Activated naive CD4-positive, alpha-beta T cell treated with anti-CD3 and anti-CD28 coated beads, Interleukin-2, amount 50 U/mL, for 72 hours (primary cell): ENCODE data around the gene PRRT3. TPM values are rescaled to one million over a fixed set of nuclear protein-coding genes. Genes with fewer than 3 reads are reported as not detected.

Experiments
- ATAC-seq, 2 donors: fragments of 150-1000 bp; cut with Tn5 transposase; 2 replicates each; pipeline ENCODE4 v1.10.0; 2021; ENCODE audit warnings: mild to moderate bottlenecking in 2 of 2, moderate library complexity in 2 of 2
- DNase-seq, 2 donors: peaks; one replicate each; pipeline ENCODE4 v3.0.0; 2021 to 2022; ENCODE audit warnings: low spot score in 2 of 2
- H3K27ac Mint-ChIP-seq, 2 donors: one replicate each; pipeline ENCODE4 v1.8.0; 2022; ENCODE audit warnings: mild to moderate bottlenecking in 2 of 2, mixed read lengths in 2 of 2
- H3K36me3 Mint-ChIP-seq, 2 donors: one replicate each; pipeline ENCODE4 v1.8.0; 2022; ENCODE audit warnings: mixed read lengths in 2 of 2
- H3K9me3 Mint-ChIP-seq, 2 donors: one replicate each; pipeline ENCODE4 v1.8.0; 2022; ENCODE audit warnings: mixed read lengths in 2 of 2
- total RNA-seq, 2 donors: library from RNA; stranded (reverse); gene quantifications; one replicate each; pipeline ENCODE4 v1.2.3, GENCODE V29; 2022

The PRRT3 gene
- total RNA-seq, 2 donors from 2014 or later = 1.6 to 6.7 TPM

DNA sequence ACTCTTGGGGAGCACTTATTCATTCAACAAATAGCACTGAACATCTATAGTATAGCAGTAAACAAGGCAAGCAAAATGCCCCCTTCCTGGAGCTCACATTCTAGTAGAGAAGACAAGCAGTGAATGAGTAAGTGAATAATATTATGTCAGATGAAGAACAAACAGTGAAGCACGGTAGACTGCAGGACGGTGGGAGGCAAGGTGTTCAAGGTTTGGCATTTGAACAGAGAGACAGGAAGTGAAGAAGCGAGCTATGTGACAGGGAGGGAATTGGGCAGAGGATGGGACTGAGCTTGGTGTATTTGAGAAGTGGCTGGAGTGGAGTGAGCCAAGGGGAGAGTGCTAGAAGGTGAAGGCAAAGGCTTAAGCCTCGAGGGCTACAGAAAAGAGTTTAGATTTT is 17.2 kb downstream of the PRRT3 start:
- Mint-ChIP-seq H3K9me3 (no peaks in the 10 kb centered on the region), H3K36me3 (no peaks in the 10 kb centered on the region), H3K27ac (peak overlapping the region; percentile 0 to 96)
- DNase-seq (no peak), ATAC-seq (no peak)

DNA sequence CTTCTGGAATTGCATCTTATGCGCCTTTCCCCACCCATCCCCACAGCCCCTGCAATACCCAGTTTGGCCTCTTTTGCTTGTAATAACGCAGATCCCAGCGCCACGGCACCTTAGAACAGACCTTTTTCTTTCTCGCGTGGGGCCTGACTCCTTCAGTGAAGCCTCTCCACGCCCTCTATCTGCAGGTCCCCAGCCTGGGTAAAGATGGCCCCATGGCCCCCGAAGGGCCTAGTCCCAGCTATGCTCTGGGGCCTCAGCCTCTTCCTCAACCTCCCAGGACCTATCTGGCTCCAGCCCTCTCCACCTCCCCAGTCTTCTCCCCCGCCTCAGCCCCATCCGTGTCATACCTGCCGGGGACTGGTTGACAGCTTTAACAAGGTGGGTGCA is 18.0 kb downstream of the PRRT3 start:
- H3K9me3 Mint-ChIP-seq = no peaks in the 10 kb centered on the region
- DNase-seq (no peak), ATAC-seq (no peak)
- no peaks in the 10 kb centered on the region for H3K36me3 Mint-ChIP-seq
- H3K27ac Mint-ChIP-seq = peak overlapping the region; percentile 96 to 98

GRCh38 chr3:9933561-9934234 is 18.5 kb downstream of the PRRT3 start, which contains the start of gene CRELD1:
CRELD1 (plus strand) TSS chr3:9933834; CDS start chr3:9934439, 605 bp downstream.
- peak; percentile 96 to 97 for DNase-seq
- peak; percentile 85 to 88 for ATAC-seq
- Mint-ChIP-seq H3K9me3 (no peaks in the 10 kb centered on the region), H3K36me3 (no peaks in the 10 kb centered on the region), H3K27ac (peak within 1 kb of the TSS; percentile 96 to 98)

DNA sequence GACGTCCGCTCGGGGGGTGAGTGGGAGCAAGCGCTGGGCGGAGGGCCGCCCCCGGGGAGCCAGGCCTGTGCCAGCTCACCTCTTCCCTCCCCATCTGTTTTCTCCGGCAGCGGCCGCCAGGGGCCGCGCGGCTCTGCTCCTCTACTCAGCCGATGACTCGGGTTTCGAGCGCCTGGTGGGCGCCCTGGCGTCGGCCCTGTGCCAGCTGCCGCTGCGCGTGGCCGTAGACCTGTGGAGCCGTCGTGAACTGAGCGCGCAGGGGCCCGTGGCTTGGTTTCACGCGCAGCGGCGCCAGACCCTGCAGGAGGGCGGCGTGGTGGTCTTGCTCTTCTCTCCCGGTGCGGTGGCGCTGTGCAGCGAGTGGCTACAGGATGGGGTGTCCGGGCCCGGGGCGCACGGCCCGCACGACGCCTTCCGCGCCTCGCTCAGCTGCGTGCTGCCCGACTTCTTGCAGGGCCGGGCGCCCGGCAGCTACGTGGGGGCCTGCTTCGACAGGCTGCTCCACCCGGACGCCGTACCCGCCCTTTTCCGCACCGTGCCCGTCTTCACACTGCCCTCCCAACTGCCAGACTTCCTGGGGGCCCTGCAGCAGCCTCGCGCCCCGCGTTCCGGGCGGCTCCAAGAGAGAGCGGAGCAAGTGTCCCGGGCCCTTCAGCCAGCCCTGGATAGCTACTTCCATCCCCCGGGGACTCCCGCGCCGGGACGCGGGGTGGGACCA is 19.2 kb downstream of the PRRT3 start:
- H3K27ac Mint-ChIP-seq = peak overlapping the region; percentile 96 to 97
- DNase-seq (peak; percentile 80 to 89), ATAC-seq (peak; percentile 80 to 85)
- no peaks in the 10 kb centered on the region for H3K9me3 Mint-ChIP-seq
- H3K36me3 Mint-ChIP-seq = no peaks in the 10 kb centered on the region

DNA sequence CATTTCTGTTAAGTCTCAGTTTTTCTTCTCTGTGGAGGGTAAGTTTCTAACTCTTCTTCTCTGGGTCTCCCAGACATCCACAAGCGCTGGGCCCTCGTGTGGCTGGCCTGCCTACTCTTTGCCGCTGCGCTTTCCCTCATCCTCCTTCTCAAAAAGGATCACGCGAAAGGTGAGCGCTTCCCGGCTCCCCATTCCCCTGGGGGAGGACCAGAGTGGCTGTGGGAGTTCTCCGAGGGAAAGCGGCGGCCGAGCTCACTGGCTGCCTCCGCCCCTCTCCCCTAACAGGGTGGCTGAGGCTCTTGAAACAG is 19.7 kb downstream of the PRRT3 start:
- peak overlapping the region; percentile 96 to 97 for H3K27ac Mint-ChIP-seq
- ATAC-seq (no peak), DNase-seq (no peak)
- H3K36me3 Mint-ChIP-seq = no peaks in the 10 kb centered on the region
- no peaks in the 10 kb centered on the region for H3K9me3 Mint-ChIP-seq

GRCh38 chr3:9930804-9931418 is 21.3 kb downstream of the PRRT3 start:
- no peak for DNase-seq
- no peak overlapping the region for H3K27ac Mint-ChIP-seq

DNA sequence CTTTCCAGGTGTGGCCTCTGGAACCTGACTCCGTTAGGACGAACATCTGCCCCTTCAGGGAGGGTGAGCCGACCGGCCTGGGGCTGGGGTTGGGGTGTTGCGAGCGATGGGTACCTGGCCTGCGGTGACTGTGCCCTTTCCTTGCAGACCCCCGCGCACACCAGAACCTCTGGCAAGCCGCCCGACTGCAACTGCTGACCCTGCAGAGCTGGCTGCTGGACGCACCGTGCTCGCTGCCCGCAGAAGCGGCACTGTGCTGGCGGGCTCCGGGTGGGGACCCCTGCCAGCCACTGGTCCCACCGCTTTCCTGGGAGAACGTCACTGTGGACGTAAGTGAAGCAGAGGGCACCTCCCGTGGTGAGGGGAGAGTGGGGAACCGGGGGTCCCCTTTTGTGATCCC is 24.1 kb downstream of the PRRT3 start:
- Mint-ChIP-seq H3K36me3 (no peaks in the 10 kb centered on the region), H3K27ac (no peak overlapping the region), H3K9me3 (no peaks in the 10 kb centered on the region)
- ATAC-seq (no peak), DNase-seq (no peak)

More at GRCh38 chr3:9930804-9931418, 21.3 kb downstream of the PRRT3 start:
- no peak for ATAC-seq
- Mint-ChIP-seq H3K9me3 (no peaks in the 10 kb centered on the region), H3K36me3 (no peaks in the 10 kb centered on the region)

DNA sequence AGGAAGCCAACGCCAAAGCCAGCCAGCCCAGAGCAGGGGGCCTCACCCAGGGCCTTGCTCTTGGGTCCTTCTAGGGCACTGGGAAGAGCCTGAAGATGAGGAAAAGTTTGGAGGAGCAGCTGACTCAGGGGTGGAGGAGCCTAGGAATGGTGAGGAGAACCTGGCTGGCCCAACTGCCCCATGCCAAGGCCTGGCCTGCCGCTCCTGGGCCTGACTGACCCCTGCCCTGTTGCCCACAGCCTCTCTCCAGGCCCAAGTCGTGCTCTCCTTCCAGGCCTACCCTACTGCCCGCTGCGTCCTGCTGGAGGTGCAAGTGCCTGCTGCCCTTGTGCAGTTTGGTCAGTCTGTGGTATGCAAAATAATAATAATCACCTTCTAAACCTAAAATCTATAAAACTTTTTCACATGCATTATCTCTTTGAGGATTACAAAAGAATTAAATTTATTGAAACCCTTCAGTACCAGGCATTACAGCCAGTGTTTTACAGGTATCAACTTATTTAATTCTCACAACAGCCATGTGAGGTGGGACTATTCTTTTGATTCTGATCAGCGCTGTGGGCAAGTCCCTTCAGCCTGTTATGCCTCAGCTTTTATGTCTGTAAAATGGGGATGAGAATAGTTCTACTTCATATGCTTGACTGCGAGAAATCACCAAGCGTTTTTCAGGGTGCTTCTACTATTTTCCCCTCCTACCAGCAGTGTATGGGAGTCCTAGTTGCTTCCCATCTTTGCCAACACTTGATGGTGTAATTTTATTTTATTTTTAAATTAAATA is 33.8 kb downstream of the PRRT3 start:
- no peaks in the 10 kb centered on the region for H3K36me3 Mint-ChIP-seq
- ATAC-seq = no peak
- H3K27ac Mint-ChIP-seq = no peak overlapping the region
- no peaks in the 10 kb centered on the region for H3K9me3 Mint-ChIP-seq
- no peak for DNase-seq

GRCh38 chr3:9917820-9918219 is 34.4 kb downstream of the PRRT3 start:
- no peaks in the 10 kb centered on the region for H3K9me3 Mint-ChIP-seq
- ATAC-seq (no peak), DNase-seq (no peak)
- H3K27ac Mint-ChIP-seq = no peak overlapping the region
- no peaks in the 10 kb centered on the region for H3K36me3 Mint-ChIP-seq

- no peaks in the 10 kb centered on the region for H3K9me3 Mint-ChIP-seq
- no peaks in the 10 kb centered on the region for H3K36me3 Mint-ChIP-seq
- no peak within 1 kb of the TSS for H3K27ac Mint-ChIP-seq
- ATAC-seq (peak; percentile 74 to 90), DNase-seq (peak in 1 of 2 donors; percentile 42)
Measured at GRCh38 chr3:9916734-9917680, 35.2 kb downstream of the PRRT3 start, which contains the start of gene IL17RC. IL17RC (plus strand) TSS chr3:9917098; CDS start chr3:9917316, 218 bp downstream.

DNA sequence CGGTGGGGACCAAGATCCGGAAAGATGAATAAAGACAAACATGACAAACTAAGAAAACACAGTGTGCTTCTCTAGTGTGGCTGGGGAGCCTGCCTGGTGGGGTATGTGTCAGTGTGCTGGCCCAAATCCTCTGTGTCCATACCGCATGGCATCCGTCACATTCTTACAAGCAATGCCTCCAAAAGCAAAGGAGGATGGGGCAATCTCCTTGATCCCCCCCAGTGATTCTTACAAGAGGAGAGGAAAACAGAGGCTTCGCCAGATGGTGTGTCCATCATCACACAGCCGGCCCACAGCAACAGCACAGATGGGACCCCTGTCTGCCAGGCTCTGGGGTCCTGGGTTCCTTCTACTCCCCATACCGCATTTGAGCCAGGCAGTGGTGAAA is 35.9 kb downstream of the PRRT3 start:
- no peak overlapping the region for H3K27ac Mint-ChIP-seq
- ATAC-seq (no peak), DNase-seq (no peak)
- H3K9me3 Mint-ChIP-seq = no peaks in the 10 kb centered on the region
- H3K36me3 Mint-ChIP-seq = no peaks in the 10 kb centered on the region

DNA sequence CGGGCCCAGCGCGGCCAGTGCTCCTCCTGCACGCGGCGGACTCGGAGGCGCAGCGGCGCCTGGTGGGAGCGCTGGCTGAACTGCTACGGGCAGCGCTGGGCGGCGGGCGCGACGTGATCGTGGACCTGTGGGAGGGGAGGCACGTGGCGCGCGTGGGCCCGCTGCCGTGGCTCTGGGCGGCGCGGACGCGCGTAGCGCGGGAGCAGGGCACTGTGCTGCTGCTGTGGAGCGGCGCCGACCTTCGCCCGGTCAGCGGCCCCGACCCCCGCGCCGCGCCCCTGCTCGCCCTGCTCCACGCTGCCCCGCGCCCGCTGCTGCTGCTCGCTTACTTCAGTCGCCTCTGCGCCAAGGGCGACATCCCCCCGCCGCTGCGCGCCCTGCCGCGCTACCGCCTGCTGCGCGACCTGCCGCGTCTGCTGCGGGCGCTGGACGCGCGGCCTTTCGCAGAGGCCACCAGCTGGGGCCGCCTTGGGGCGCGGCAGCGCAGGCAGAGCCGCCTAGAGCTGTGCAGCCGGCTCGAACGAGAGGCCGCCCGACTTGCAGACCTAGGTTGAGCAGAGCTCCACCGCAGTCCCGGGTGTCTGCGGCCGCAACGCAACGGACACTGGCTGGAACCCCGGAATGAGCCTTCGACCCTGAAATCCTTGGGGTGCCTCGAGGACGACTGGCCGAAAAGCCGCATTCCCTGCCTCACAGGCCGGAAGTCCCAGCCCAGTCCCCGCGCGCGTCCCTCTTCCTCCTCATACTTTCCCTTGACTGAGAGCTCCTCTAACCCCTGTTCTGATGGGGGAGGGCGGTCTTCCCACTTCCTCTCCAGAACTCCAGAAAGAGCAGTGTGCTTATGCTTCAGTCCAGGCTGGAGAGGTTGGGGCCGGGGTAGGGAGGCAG is 36.7 kb downstream of the PRRT3 start:
- no peaks in the 10 kb centered on the region for H3K36me3 Mint-ChIP-seq
- peak; percentile 53 to 61 for ATAC-seq
- H3K27ac Mint-ChIP-seq = no peak overlapping the region
- peak in 1 of 2 donors; percentile 37 for DNase-seq
- H3K9me3 Mint-ChIP-seq = no peaks in the 10 kb centered on the region

DNA sequence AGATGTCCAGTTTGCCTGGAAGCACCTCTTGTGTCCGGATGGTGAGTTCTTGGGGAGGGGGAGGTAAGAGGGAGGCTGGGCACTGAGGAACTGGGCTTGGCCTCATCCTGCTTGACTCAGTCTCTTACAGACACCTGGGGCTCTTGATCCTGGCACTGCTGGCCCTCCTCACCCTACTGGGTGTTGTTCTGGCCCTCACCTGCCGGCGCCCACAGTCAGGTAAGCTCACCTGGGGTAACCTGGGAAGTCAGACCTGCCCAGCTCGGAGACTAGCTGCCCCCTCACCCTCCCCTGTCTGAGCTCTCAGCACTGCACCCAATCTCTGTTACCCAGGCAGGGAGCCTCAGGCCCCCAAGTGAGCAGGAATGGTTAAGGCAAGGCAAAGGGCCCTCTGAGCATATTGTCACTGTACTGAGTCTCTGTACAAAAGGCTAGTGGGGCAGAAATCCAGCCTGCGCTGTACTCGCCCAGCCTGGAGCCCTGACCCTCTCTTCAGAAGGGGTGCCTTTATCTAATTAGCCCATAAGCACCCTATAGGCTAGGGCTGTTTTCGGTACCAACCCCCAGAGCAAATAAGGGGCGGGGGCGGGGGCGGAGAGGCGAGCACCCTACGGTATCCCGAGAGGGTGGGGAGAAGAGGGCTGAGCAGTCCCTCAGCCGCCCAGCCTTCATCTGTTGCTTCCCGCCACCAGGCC is 37.5 kb downstream of the PRRT3 start:
- no peak overlapping the region for H3K27ac Mint-ChIP-seq
- H3K36me3 Mint-ChIP-seq = no peaks in the 10 kb centered on the region
- peak in 1 of 2 donors; percentile 68 for ATAC-seq
- no peak for DNase-seq
- H3K9me3 Mint-ChIP-seq = no peaks in the 10 kb centered on the region

GRCh38 chr3:9914011-9914410 is 38.2 kb downstream of the PRRT3 start:
- no peaks in the 10 kb centered on the region for H3K9me3 Mint-ChIP-seq
- H3K27ac Mint-ChIP-seq = no peak overlapping the region
- ATAC-seq = no peak
- no peaks in the 10 kb centered on the region for H3K36me3 Mint-ChIP-seq
- DNase-seq = no peak

DNA sequence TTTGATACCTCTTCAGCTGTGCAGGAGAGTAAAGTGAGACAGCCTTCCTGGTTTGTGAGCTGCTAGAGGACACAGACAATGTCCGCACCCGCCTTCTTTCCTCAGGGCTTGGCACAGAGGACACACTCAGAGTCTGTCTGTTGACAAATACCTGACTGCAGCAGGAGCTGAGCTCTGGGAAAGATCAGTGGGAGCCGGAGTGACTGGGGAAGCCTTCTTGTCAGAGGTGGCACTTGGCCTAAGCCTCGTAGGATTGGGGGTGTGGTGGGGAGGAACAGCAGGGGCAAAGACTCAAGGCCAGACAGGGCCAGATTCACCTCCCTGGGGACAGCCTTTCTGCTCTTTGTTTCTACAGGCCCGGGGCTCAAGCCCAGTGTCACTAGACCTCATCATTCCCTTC is 38.6 kb downstream of the PRRT3 start:
- Mint-ChIP-seq H3K27ac (no peak overlapping the region), H3K36me3 (no peaks in the 10 kb centered on the region), H3K9me3 (no peaks in the 10 kb centered on the region)
- DNase-seq (no peak), ATAC-seq (no peak)
